ENCODE measurements around the gene GPR18.
"Not testable (repeated sequence)": the region's sequence is repeated elsewhere in the genome, so short reads cannot be mapped to it uniquely, and the experiment has no call there.

The GPR18 gene

DNA sequence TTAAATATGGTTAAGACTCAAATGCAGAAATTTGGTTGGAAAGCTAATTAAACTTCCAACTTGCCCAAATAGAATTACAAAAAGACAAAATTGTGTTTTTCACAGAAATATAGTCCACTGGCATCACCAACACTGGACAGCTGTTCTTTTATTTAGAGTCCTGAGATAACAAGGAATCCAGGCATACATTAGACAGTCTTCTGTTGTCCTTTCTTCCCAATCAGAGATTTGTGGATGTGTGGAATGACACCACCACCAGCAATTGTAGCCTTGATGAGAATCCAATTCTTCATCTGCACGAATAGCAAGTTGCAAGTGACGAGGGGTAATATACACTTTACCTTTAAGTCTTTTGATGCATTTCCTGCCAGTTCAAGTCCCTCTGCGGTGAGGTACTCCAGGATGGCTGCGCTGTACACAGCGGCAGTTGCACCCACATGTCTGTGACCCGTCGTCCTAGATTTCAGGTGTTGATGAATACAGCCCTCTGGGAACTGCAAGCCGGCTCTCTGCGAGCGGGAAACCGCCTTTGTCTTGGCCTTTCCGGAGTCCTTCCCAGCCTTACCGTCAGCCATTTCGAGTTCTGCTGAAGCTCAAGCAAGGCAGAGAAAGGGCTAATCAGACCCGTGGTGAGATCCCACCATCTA is 42.9 kb downstream of the GPR18 start:
- H3K4me3 ChIP-seq (ENCODE audit: low read depth, low read length) = no peak overlapping the region
- TF ChIP-seq, protein P1, sequence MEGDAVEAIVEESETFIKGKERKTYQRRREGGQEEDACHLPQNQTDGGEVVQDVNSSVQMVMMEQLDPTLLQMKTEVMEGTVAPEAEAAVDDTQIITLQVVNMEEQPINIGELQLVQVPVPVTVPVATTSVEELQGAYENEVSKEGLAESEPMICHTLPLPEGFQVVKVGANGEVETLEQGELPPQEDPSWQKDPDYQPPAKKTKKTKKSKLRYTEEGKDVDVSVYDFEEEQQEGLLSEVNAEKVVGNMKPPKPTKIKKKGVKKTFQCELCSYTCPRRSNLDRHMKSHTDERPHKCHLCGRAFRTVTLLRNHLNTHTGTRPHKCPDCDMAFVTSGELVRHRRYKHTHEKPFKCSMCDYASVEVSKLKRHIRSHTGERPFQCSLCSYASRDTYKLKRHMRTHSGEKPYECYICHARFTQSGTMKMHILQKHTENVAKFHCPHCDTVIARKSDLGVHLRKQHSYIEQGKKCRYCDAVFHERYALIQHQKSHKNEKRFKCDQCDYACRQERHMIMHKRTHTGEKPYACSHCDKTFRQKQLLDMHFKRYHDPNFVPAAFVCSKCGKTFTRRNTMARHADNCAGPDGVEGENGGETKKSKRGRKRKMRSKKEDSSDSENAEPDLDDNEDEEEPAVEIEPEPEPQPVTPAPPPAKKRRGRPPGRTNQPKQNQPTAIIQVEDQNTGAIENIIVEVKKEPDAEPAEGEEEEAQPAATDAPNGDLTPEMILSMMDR (IDR thresholded peaks at IDR 0.05; ENCODE audit: low read depth, low read length) = no peak
- peaks cover 23% of the 10 kb centered on the region for H3K36me3 ChIP-seq
- no peak overlapping the region for H3K27ac ChIP-seq
- no peaks in the 10 kb centered on the region for H3K27me3 ChIP-seq (ENCODE audit: insufficient read depth, low read depth, severe bottlenecking)
- H3K9me3 ChIP-seq (ENCODE audit: severe bottlenecking) = no peaks in the 10 kb centered on the region
- DNase-seq = no peak

DNA sequence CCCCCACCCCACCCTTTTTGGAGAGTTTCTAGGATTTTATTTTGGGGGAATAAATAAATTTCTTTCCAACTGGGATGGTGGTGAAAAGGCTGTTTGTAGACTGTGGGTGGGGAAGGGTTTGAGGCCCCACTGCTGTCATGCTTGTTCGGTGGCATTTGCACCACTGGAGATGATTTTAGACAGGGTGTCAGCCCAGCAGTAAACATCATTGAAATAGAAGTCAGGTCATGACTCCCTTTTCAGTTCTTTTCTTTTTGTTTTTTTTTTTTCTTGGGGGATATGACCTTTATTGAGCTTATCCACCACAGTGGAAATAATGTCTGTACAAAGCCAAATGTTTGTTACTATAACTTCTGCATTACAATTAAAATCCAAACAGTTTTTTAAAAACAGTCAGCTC is 43.4 kb downstream of the GPR18 start:
- Histone ChIP-seq H3K9me3 (ENCODE audit: severe bottlenecking) (no peaks in the 10 kb centered on the region), H3K36me3 (peaks cover 23% of the 10 kb centered on the region), H3K4me3 (ENCODE audit: low read depth, low read length) (no peak overlapping the region), H3K27me3 (ENCODE audit: insufficient read depth, low read depth, severe bottlenecking) (no peaks in the 10 kb centered on the region), H3K27ac (no peak overlapping the region)
- TF ChIP-seq, protein P1 (IDR thresholded peaks at IDR 0.05; ENCODE audit: low read depth, low read length) = no peak
- DNase-seq = no peak

- TF ChIP-seq, protein P1 (IDR thresholded peaks at IDR 0.05; ENCODE audit: low read depth, low read length) = no peak
- H3K36me3 ChIP-seq = peaks cover 26% of the 10 kb centered on the region
- no peak overlapping the region for H3K27ac ChIP-seq
- no peak overlapping the region for H3K4me3 ChIP-seq (ENCODE audit: low read depth, low read length)
- no peak for DNase-seq
- H3K9me3 ChIP-seq (ENCODE audit: severe bottlenecking) = no peaks in the 10 kb centered on the region
- H3K27me3 ChIP-seq (ENCODE audit: insufficient read depth, low read depth, severe bottlenecking) = no peaks in the 10 kb centered on the region
Measured at GRCh38 chr13:99214232-99214631, 43.9 kb downstream of the GPR18 start.

DNA sequence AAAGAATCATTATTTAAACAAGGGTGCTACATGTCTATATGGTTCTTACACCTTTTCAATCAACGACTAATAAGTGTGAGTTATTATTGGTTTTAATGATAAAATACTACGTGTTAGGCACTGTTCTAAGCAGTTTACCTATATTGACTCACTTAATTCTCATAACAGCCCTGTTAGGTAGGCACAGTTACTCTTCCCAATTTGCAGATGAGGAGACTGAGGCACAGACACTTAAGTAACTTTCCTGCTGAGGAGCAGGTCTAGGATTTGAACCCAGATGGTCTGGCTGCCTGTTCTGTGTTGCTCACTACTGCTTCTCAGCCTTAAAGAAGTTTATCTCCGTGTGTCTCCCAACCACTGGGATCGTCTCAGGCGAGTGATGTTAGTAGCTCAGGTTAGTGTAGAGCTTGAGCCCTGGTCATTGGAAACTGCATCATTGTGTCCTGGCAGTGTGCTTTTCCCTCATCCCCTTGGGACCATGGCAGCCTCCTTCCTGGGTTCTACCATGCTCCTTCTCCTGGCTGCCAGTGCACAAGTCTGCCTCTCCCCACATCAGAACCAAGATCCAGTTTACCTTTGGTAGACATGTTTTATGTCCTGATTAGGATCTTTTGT is 46.7 kb downstream of the GPR18 start:
- no peak overlapping the region for H3K4me3 ChIP-seq (ENCODE audit: low read depth, low read length)

GRCh38 chr13:99210627-99211026 is 47.6 kb downstream of the GPR18 start:
- H3K4me3 ChIP-seq (ENCODE audit: low read depth, low read length); H3K9me3 ChIP-seq (ENCODE audit: severe bottlenecking); H3K27me3 ChIP-seq (ENCODE audit: insufficient read depth, low read depth, severe bottlenecking); DNase-seq; H3K27ac ChIP-seq: not testable (repeated sequence)
- H3K36me3 ChIP-seq = peaks cover 42% of the 10 kb centered on the region

More for the DNA sequence above, 46.7 kb downstream of the GPR18 start:
- Histone ChIP-seq H3K36me3 (peaks cover 39% of the 10 kb centered on the region), H3K27me3 (ENCODE audit: insufficient read depth, low read depth, severe bottlenecking) (no peaks in the 10 kb centered on the region), H3K27ac (no peak overlapping the region), H3K9me3 (ENCODE audit: severe bottlenecking) (no peaks in the 10 kb centered on the region)
- TF ChIP-seq, protein P1 (IDR thresholded peaks at IDR 0.05; ENCODE audit: low read depth, low read length) = no peak
- DNase-seq = no peak

DNA sequence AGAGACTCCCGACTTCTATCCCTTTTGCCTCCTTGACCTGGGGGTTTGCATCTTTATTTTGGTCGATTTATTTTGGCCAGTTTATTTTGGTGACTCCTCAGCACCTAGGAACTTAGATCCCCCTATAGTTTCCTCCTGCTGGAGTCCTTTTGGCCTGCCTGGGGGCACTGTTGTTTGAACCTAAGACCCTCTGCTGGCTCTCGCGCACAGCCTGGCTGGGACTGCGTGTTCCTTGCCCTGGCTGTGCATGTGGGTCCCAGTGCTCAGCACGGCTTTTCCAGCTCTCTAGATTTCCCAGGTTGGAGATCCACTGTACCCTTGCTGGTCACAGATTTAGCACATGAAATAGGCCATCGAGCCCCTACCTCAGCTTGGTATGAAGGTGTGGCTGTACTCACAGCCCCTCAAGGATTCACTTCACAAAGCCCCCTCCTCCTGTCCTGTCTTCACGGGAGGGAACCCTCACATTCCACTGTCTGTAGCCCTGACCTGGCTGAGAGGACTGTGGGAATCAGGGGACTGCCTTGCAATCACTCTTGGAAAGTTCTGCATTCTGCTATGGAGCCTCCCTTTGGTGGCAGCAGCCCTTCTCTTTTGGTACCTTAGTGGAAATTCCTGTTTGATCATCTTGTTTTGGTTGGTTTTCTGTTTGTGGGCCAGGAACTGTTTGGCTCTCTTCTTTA is 49.2 kb downstream of the GPR18 start:
- no peaks in the 10 kb centered on the region for H3K27me3 ChIP-seq (ENCODE audit: insufficient read depth, low read depth, severe bottlenecking)
- H3K4me3 ChIP-seq (ENCODE audit: low read depth, low read length) = no peak overlapping the region
- H3K36me3 ChIP-seq = peaks cover 46% of the 10 kb centered on the region
- H3K27ac ChIP-seq = no peak overlapping the region
- TF ChIP-seq, protein P1 (IDR thresholded peaks at IDR 0.05; ENCODE audit: low read depth, low read length) = no peak
- H3K9me3 ChIP-seq (ENCODE audit: severe bottlenecking) = no peaks in the 10 kb centered on the region
- DNase-seq = no peak
